GM18951 (cell line): ENCODE data around the gene MICALL1.
A peak's percentile ranks its signal among the peaks of the same experiment; 100 is the strongest.

Experiments used
- POLR2A ChIP-seq: IDR thresholded peaks from 4 replicates; pipeline ENCODE4 v1.6.1; 2011; ENCODE audit warnings: mild to moderate bottlenecking; ENCODE audit not compliant: insufficient read length, insufficient read depth; ENCODE audit errors: extremely low read depth
- in situ Hi-C: fragments of 300-500 bp; cut with MboI; formaldehyde crosslinking; loops from one replicate; pipeline ENCODE4 v1.12.0; 2022; ENCODE audit warnings: low sequenced_read_pairs, mixed read lengths, inconsistent platforms; ENCODE audit not compliant: unreplicated experiment

The MICALL1 gene

DNA sequence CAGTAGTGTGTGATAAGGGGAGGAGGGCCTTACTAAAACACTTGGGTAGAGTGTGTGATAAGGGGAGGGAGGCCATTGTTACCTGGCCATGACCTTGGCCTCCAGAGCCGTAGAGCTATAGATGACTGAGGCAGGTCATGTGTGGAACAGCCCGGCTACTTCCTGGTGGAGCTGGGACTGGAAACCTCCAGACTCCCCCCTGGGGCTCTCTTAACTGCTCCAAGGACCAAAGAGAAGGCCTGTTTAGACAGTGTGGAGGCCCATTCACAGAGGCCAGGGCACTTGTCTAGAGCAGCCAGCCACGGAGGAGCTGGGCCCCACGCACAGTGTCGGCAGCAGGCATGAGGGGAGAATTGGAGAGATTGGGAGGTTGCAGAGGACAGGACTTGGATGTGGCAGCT is 12.5 kb upstream of the MICALL1 start:
- TF ChIP-seq POLR2A = no peak
- in situ Hi-C loops = no loop called here

- in situ Hi-C loops = no loop called here
- no peak for TF ChIP-seq POLR2A
Measured at GRCh38 chr22:37894939-37895670, 11.0 kb upstream of the MICALL1 start.

- peak; percentile 38 for TF ChIP-seq POLR2A
- in situ Hi-C loops = no loop called here
Measured at GRCh38 chr22:37896181-37896592, 9.9 kb upstream of the MICALL1 start.

DNA sequence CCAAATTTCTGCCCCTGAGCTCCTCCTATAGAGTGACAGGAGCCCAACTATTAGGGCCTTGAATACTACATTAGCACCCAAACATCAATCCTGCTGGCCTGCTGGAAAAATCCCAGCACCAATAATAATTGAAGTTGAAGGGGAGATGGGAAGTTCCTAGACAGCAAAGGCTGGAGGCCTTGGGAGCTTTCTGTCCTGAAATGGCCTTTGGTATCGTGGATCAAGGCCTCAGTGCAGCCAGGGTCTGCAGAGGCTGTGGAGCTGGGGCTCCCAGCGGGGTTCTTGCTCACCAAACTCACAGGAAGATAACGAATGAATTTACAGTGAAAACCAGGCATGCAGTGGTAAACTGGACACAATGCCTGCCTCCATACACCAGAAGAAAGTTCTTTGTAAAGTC is 9.2 kb upstream of the MICALL1 start:
- TF ChIP-seq POLR2A = no peak
- in situ Hi-C loops = no loop called here

- in situ Hi-C loops = no loop called here
- no peak for TF ChIP-seq POLR2A
Measured at GRCh38 chr22:37897807-37898206, 8.3 kb upstream of the MICALL1 start.

- in situ Hi-C loops = no loop called here
- TF ChIP-seq POLR2A = no peak
Measured at GRCh38 chr22:37898441-37899181, 7.5 kb upstream of the MICALL1 start.

- in situ Hi-C loops = no loop called here
- TF ChIP-seq POLR2A = no peak
Measured at GRCh38 chr22:37904572-37905533, 1.2 kb upstream of the MICALL1 start.

DNA sequence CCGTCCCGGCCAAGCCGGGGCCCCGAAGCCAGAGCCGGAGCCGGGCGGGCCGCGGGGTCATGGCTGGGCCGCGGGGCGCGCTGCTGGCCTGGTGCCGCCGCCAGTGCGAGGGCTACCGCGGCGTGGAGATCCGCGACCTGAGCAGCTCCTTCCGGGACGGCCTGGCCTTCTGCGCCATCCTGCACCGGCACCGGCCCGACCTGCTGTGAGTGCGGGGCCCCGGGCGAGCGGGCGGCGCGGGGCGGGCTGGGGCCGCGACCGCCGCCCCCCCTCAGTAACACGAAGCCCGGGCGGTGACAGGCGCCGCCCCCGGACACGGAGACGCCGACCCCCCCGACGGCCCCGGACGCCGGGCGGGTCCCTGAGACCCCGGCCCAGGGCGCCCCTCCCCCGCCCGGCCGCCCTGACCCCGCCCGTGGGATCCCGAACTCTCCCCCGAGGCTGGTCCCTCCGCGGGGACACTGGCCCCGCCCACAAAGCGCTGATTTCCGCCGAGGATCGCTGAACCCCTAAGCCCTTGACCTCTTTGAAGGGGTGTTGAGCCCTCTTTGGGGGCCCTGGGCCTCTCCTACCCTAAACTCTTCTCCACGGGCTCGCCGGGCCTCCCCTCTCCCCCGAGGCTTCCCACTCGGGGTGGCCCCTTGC is 389 bp downstream of the MICALL1 start:
- in situ Hi-C loops = no loop called here
- peak; percentile 71 for TF ChIP-seq POLR2A

DNA sequence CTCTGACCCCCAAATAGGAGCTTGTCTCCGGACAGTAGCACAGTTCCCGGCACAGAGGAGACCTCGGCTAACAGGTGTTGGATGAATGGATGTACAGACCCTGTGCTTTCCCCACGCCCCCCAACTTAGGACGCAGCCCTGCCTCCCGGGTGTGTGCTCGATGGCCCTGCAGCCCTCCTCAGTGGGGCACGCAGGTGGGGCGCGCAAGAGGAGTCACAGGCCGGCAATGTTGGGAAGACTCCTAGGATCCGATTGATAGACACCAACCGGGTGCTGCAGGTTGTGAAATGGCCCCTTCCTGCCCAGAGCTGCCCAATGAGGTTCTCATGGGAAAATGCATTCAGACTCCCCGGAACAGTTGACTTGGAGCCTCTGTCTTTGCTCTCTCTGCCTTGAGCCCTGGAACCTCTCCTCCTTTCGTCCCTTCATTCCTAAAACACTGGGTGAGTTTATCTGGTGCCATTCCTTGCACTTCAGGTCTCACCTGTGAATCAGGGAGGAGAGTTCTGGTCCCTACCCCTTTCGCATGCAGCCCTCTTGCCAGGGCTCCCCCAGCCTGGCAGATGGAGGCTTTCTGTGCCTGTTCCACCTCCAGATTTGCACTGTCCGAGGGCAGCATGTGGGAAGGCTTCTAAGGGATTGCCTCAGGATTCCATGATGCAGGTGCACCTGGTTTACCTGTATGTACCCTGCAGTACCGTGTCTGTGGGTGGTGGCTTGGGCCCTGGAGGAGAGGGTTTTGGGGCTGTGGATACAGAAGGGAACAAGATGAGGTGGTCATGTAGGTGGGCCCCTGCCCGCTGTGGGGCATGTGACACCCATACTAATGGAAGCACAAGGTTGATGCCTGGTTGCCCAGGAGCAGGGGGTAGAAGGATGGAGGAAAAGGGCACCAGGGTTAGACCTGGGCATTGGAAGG is 1.2 kb downstream of the MICALL1 start:
- no peak for TF ChIP-seq POLR2A
- in situ Hi-C loops = no loop called here

GRCh38 chr22:37909766-37910165 is 3.7 kb downstream of the MICALL1 start:
- no peak for TF ChIP-seq POLR2A
- in situ Hi-C loops = no loop called here

DNA sequence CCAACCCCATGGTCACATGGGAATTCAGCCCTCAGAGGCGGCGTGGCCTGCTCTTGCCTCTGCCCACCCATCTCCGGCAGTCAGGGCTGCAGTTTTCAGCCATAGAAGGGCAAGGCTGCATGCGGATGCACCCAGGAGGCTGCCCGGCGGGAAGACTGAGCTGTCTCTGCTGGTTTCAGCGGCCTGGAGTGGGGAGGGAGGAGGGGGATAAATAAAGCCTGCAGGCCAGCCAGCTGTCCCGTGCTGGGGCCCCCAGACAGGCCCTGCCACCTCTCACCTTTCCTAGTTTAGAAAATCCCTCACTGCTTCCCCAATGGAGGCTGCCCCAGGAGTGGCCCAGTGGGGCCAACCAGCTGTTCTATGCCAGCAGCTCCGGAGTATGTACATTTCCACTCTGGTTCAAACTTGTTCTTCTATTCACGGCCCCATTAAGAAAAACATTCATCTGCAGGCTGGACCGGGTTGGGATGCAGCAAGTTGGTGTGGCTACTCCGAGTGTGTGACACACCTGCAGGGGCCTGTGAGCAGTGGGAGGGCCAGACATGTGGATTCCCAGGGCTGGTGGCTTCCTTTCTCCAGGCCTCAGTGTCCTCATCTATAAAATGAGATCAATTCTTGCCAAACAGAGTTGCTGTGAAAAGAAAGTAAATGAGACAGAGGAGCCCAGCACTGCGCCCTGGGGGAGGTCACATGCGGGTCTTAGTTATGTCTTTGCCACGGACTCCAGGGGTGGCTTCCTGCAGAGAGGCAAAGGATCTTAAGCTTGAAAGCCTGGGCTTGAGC is 5.0 kb downstream of the MICALL1 start:
- in situ Hi-C loops = no loop called here
- no peak for TF ChIP-seq POLR2A
